NCI-H226 (cell line): Measurements from ENCODE around the gene U2AF2.

Experiments
- DNase-seq: peaks from one replicate; pipeline ENCODE4 v3.0.0-alpha.2; 2015

U2AF2 gene

DNA sequence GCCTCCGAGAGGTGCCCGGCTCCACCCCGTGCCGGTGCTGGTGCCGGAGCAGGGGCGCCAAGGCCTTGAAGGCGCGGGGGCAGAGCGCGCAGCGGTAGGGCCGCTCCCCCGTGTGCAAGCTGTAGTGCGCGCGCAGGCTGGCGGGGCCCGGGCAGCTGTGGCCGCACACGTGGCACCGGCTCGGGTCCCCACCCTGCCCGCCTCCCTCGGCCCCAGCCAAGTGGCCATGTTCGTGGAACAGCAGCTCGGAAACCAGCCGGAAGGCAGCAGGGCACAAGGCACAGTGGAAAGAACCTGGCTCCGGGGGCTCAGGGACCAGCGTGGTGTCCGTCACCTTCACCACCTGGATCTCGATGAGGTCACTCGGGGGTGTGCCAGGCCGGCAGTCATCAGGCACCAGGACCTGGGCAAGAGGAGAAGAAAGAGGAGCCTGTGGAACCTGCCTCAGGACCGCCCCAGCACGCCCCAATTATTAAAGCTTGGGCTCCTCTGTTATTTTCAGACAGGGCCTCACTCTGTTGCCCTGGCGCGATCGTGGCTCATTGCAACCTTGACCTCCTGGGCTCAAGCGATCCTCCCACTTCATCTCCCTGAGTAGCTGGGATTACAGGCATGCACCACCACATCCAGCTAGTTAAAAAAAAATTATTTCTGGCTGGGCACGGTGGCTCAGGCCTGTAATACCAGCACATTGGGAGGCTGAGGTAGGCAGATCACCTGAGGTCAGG is 32.4 kb upstream of the U2AF2 start:
- DNase-seq: no peak

DNA sequence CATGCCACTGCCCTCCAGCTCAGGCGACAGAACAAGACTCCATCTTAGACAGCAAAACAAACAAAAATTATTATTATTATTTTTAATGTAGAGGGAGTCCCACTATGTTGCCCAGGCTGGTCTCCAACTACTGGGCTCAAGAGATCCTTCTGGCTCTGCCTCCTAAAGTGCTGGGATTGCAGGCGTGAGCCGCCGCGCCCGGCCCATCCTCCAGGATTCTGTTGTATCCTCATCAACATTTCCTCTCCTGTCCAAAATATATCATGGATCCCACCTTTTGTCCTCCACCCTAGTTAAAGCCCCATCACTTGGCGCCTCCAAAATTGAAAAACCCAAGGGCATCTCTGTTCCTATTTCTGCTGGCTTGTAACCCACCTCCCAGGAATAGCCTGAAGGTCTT is 31.7 kb upstream of the U2AF2 start:
- DNase-seq: no peak

DNA sequence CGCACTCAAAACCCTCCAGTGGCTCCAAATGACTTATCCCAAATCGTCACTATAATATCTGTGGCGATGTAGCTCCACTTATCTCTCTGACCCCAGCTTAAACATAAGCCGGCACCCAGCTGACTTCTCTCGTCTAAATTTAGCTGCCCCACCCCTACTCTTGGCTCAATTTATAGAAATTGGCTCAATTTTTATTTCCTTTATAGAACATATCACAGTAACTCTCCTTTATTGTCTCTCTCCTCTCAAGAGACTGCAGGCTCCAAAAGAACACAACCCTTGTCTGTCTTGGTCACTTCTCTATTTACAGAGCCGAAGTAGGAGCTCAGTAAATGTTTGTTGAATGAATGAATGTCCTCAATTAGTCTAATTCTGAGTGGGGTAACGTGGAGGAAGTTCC is 31.3 kb upstream of the U2AF2 start:
- DNase-seq: no peak

DNA sequence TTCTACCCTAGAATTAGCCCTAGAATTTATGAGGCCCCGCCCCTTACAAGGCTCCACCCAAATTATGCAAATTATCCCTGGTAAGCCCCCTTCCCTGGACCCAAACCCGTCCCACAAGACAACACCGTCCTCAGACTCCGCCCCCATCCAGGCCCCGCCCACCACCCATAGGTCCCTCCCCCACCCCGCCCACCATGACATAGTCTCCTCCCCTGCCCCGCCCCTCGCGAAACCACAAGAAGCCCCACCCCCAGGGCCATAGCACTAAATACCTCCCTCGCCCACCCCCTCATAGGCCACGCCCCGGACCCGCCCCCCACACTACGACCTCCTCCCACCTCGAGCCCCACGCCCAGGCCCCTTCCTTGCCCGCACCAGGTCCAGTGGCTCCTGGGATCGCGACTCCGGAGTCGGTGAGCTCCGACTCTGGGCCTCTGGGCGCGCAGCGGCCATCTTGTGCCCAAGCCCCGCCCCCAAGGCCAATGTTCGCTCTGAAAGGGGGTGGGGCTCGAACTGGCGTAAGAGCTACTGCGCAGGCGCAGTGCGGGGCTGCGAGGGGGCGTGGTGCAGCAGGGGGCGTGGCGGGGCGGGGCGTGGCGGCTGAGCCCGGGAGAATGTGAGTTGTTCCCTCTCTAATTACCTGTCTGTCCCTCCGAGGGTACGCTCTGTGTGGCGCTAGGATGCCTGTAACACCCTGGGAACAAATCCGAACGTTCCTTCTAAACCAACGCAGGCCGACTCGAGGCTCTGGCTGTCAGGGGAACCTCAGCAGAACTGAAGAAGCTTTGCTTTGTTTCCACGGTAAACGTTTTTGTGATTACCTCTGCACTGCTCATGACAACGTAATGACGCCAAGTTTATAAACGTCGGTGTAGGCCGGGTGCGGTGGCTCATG is 30.5 kb upstream of the U2AF2 start, which contains the start of gene ZNF784:
TSS of gene ZNF784 (minus strand) at position 458 of the 895 bp plus-strand sequence. CDS start at position 453, 5 bp downstream.
- DNase-seq: peak; percentile 84

DNA sequence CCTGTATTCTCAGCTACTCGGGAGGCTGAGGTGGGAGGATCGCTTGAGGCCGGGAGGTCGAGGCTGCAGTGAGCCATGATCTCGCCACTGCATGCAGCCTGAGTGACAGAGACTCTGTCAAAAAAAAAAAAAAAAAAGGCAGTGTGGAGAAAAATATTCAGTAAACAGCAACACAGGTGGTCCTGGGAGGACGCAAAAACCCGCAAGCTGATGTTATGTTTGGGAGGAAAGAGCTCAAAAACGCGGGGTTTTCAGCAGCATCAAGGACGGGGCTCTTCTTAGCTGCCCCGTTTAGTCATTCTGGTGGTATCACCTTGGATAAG is 29.9 kb upstream of the U2AF2 start:
- DNase-seq: no peak

DNA sequence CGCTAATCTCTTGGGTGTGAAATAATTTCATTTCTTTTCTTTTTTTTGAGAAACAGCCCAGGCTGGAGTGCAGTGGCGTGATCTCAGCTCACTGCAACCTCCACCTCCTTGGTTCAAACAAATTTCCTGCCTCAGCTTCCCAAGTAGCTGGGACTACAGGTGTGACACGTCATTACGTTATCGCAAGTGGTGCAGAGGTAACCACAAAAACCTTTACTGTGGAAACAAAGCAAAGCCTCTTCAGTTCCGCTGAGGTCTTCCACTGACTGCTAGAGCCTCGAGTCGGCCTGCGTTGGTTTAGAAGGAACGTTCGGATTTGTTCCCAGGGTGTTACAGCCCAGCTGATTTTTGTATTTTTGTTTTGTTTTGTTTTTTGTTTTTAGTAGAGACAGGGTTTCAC is 28.5 kb upstream of the U2AF2 start:
- no peak for DNase-seq

DNA sequence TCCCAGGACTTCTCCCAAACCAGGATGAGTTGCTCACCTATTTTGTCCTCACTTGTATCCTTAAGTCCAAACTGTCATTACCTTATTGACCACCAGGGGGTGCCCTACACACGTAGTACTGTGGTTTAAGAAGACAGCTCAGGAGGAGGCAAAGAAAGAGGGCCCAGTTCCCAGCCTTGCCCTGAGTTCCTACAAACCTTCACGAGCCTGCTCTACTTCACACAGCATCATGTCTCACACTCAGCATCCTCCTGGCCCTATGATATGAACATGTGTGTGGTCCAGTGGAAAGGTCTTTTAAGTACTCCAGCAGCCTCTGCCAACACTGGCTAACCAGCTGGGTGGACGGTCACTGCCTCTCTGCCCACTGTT is 22.4 kb upstream of the U2AF2 start:
- DNase-seq: peak; percentile 79

DNA sequence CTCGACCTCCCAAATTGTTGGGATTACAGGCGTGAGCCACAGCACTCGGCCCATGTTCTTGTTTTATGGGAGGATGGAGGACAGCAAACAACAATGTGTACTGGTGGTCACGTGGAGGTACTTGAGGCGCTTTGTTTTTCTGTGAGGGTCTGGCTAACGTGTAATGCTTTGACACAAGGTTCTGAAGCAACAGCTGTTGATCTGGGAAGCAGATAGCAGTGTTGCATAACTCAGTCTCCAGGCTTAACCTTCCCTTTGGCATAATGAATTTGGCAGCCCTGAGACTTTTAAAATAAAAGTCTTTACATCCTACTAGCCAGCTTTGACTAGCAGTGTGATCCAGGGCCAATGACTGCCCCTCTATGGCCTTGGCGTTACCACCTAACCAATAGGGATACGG is 21.0 kb upstream of the U2AF2 start:
- no peak for DNase-seq

DNA sequence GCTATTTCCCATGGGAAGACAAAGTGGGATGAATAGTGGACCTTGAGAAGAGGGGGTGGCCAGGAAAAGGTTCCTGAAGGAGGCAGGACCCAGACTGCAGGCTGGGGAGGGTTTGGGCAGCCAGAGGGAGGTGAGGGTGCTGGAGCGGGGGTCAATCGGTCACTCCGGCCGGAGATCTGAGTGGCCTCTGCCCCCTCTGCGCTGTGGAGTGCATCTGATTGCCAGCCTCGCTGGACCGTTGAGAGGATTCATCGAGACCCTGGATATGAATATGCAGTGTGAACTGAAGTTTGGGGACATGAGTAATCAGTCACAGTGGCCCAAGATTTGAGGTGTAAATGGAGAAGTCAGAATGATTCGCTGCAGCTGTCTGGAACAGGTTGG is 19.5 kb upstream of the U2AF2 start:
- DNase-seq: no peak

DNA sequence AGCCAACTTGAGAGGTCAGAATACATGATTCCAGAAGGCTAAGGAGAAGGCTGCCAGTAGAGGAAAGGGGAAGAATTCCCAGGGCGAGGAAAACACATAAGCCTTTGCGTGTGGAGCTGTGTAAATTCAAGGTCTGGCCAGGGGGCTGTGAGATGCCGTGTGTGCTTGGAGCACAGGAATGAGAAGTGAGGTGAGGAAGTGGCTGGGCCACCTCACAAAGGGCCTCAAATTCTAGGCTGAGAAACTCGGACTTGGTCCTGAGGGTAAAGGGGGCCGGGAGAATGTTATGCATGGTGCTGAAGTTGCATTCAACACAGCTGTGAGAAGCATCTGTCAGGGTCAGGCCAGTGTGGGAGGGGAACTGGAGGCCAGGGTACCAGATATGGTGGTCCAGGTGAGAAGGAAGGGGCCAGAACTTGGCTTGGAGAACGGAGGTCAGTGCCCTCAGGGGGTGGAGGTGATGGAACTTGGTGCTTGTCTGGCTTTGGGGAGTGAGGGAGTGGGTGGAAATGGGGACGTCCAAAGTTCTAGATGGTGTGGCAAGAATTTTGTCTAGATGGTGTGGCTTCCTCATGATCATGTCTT is 18.9 kb upstream of the U2AF2 start:
- no peak for DNase-seq

DNA sequence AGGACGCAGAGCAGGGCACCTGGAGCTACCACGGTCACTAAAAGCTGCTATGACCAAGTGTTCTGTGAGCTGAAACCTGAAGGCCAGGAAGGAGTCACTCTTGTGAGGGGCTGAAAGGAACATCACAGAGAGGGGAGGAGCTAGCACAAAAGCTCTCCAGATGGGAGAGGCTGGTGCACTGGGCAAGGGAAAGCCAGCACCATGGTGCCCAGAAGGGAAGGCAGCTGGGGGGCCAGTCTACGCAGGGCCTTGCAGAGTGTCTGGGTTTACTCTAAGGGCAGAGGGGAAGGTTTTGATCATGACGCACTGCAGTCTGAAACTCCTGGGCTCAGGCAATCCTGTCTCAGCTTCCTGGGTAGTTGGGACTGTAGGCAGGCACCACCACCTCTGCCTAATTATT is 18.1 kb upstream of the U2AF2 start:
- no peak for DNase-seq

DNA sequence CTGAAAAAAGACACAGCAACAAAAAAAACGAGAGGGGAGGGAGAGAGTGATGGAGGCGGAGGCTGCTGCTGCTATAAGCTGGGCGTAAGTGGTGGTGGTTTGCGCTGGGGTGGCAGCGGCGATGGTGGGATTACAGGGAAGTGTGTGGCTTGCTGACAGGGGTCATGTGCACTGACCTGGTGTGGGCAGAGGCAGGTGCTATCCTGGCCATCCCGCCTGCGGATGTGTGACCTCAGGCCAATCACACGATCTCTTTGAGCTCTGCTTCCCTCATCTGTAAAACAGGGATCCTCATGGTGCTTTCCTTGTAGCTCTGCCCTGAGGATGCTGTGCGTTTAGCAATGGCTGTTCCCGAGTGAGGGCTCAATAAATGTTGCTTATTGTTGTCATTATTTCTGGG is 17.3 kb upstream of the U2AF2 start:
- no peak for DNase-seq

DNA sequence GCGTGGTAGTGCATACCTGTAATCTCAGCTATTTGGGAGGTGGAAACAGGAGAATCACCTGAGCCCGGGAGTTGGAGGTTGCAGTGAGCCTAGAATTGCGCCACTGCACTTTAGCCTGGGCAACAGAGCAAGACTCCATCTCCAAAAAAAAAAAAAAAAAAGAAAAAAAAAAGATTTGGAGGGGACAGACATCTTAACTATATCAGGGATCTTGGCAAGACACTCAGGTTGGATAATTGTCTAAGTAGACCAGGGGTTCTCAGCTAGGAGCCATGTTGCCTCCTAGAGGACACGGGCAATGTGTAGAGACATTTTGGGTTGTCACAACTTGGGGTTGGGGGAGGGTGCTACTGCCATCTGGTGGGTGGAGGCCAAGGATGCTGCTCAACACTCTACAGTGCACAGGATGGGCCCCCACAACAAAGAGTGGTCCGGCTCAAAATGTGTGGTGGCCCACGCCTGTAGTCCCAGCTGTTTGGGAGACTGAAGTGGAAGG is 15.9 kb upstream of the U2AF2 start:
- no peak for DNase-seq

DNA sequence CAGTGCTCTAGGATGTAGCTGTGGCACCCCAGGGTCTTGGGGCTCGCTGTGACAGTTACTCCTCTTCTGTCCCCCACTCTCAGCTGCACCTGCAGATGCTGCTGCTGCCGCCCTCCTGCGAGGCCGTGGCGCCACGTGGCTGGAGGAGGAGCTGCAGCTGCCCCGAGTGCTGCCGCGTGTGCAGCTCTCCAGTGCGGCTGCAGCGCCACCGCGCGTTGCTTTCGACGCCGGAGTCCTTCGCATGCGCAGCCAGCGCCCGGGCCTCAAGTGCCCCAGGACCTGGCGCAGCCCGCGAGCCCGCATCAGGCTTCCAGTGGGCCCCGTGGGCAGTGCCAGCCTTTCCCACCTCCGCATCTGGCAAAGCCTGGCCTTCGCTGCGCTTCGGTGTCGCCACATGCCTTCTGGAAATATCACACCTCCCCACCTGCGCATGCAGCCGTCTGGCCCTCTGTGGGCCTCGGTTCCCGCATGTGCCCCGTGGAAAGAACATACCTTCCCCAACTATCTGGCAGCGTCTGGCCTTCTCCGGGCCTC is 14.7 kb upstream of the U2AF2 start:
- peak; percentile 54 for DNase-seq

DNA sequence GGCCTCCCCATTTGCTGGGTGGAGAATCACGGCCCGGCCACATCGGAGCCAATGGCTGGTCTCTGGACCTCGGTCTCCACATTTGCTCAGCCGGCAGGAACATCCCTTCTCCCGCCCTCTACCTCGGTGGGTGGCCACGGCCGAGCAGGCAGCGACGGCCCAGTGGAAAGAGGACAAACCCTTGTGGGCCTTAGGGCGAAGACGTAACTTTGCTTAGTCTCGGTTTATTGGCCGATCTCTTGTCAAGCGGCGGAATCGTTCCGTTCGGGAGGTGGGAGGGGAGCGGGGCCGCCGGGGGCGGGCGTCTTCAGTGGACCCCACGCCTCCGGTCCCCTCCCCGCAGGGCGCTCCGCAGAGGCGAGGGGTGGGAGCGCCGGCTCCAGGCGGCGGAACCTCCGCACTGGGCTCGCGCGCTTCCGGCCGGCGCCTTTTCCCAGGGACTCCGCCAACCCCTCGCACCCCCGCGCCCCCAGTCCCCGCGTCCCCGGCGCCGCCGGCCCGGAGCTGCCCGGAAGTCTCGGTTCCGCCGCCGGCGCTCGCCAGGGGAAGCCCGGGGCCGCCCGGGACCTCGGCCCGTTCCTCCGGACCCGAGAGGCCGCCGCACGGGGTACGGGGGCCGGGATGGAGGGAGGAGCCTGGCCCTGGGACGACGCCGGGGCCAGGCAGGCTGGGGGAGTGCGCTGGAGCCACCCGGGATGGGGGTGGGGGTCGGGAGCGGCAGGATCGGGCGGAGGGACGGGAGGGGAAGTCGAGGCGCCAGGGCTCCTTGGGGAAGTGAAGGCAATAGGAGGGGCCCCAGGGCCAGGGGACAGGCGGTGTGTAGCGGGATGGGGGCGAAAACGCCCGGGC is 14.0 kb upstream of the U2AF2 start, which contains the start of gene ZNF580:
TSS of gene ZNF580 (plus strand) at position 426 of the 849 bp plus-strand sequence. CDS start 1,507 bp downstream, outside the sequence.
- peak; percentile 80 for DNase-seq

DNA sequence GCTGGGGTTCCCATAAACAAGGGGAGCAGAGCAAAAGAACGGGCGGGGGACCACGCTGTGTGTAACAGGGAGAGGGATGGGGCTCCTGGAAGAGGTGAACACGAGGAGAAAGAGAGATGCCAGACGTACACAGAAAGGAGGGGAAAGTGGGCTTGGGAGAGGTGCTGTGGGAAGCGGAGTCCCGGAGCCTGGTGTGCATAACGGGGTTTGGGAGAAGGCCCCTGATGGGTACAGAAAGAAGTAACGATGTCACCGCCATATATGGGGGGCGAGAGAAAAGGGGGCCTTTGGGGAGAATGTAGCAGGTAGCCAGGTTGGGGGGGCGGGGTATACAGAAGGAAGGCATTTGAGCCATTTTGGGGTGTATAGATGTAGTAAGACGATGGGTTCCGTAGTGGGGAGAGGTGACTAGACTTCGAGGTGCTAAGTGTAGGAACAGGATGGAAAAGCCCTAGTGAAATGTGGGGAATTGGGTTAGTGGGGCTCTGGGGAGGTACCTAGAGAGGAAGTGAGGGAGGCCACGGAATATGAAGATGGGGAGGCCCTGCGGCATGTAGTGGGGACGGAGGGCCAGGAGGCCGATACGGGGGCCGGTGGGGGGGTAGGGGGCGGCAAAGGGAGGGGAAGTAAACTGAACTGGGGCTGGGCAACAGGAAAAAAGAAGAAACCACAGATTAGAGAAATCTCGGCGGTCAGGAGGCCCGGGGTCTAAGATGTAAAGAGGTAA is 13.2 kb upstream of the U2AF2 start:
- peak; percentile 43 for DNase-seq

DNA sequence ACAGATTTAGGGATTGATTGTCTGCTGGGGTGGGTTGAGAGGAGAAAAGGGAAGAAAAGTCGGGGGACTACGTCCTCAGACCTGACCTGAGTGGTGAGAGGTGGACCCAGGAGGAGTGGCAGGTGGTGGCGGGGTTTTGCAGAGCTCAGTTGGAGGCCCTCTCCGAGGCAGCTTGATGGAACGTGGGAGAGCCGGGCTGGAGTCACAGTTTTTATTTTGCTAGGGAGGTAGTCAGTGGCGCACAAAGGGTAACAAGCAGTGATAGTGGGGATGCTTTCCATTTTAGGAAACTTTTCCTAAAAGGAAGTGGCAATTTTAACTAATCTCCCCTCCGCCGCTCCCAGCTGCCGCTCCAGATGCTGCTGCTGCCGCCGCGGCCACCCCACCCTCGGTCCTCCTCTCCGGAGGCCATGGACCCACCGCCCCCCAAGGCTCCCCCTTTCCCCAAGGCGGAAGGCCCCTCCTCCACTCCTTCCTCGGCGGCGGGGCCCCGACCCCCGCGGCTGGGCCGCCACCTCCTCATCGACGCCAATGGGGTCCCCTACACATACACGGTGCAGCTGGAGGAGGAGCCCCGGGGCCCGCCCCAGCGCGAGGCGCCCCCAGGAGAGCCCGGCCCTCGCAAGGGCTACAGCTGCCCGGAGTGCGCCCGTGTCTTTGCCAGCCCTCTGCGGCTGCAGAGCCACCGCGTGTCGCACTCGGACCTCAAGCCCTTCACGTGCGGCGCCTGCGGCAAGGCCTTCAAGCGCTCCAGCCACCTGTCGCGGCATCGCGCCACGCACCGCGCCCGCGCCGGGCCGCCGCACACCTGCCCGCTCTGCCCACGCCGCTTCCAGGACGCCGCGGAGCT is 12.5 kb upstream of the U2AF2 start:
- no peak for DNase-seq

DNA sequence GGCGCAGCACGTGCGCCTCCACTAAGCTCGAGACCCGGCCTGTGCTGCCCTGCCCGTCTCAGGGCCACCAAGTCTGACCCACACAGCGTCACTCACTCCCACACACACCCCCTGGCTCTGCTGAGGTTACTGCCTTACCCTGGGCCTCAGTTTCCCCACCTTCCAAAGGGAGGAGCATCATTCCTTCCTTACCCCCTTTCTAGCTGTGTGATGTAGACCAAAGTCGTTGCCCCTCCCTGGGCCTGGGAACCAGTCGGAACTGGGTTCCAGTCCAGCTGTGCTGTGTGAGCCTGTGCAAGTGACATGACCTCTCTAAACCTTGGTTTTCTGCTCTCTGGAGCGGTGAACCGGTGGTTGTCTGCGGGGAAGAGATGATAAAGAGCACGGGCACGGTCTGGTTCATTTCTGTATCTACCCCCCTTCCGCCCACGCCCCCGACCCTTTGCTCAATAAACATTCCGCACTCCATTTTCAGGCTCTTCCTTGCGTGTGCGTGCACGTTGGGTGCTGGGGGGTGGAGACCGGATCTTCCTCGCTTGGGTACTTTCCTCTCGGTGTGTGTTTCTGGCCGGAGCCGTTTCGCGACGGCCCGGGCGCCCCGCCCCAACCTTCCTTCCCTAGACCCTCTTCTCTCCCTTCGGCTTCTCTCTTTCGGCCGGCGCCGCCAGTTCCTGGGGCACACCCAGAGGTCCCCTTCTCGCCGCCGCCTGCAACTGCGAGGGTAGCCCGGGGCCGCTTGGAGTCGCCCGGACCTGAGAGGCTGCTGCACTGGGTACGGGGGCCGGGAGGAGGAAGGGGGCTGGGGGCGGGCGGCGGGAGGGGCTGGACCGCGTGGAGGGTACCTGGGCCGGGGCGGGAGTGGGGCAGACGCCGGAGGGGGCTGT is 11.6 kb upstream of the U2AF2 start, which contains the start of gene ZNF581:
TSS of gene ZNF581 (plus strand) at position 647 of the 884 bp plus-strand sequence. CDS start 923 bp downstream, outside the sequence.
- peak; percentile 85 for DNase-seq

DNA sequence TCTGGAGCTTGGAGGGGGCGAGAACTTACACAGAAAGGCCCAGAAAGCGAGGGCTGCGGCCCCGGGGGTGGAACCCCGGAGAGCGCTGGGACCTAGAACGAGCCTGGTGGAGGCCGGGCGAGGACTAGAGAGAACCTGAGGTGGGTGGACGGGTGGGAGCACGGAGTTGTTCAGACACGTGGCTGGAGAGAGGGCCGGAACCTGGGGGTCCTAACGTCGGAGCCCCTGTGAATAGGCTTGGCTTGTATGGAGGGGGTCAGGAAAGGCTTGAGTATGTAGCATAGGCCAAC is 11.0 kb upstream of the U2AF2 start:
- no peak for DNase-seq
